ENCODE results near the gene KIF5B. TPM values are rescaled to one million over a fixed set of nuclear protein-coding genes. Genes with fewer than 3 reads are reported as not detected.

The KIF5B gene
- total and polyA plus RNA-seq, 2 of the 8 experiments (the other 6 are each of a cell fraction or from before 2014, with no cell fraction given), result 9.8 to 68.4 TPM

DNA sequence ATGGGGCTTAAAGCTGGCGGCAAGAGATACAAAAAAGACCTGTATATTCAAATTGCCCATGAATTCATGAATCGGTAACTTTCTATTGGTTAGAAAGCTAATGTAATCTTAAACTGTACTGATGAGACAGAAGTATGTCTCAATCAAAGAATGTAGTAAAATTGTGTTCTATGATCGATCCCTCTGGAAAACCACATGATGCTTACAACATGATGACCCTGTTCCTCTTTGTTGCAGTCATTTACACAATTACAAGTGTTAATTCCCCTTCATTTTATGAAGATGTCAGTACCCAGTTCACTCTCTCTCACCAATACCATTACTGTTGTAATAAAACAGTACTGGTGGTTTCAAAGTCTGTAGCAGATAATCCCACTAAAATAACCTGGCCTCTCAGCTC, 10.1 kb downstream of the KIF5B start:
- CTCF ChIA-PET (ENCODE audit: partially characterized antibody), result no interaction called here
- Histone ChIP-seq H3K23me2 (ENCODE audit: low read depth, low read length) (peaks cover 2% of the 10 kb centered on the region; the same call in 1 of the 2 replicates), H2AK5ac (ENCODE audit: low read depth, low read length) (no peak overlapping the region), H3K79me2 (ENCODE audit: control insufficient read depth in 1 of 2, insufficient read depth in 2 of 2, low read length in 2 of 2) (peaks cover 36 to 98% of the 10 kb centered on the region in 2 experiments), H3K4me1 (replicated peaks in 1 of 4; ENCODE audit: control insufficient read depth in 3 of 4, insufficient read depth in 4 of 4, low read length in 3 of 4) (peaks cover 0 to 7% (median 3%) of the 10 kb centered on the region in 4 experiments; a peak in 3 of 7 replicates), H3K27me3 (replicated peaks in 1 of 4; ENCODE audit: control insufficient read depth in 3 of 4, extremely low read depth in 1 of 4, insufficient read depth in 3 of 4, low read length in 3 of 4) (no peaks in the 10 kb centered on the region), H4K5ac (ENCODE audit: insufficient read length, low read depth, low read length) (no peak overlapping the region), H3K18ac (ENCODE audit: extremely low read depth, low read length) (no peak overlapping the region), H2BK120ac (replicated peaks; ENCODE audit: low read depth, low read length) (no peak overlapping the region), H3K9me3 (ENCODE audit: insufficient read depth in 2 of 2, low read depth in 1 of 2, low read length in 1 of 2) (no peaks in the 10 kb centered on the region), H2AFZ (ENCODE audit: low read length) (no peak overlapping the region), H2BK20ac (ENCODE audit: low read length) (no peak overlapping the region), H3K23ac (ENCODE audit: insufficient read length) (no peak overlapping the region), H2BK5ac (ENCODE audit: low read depth, low read length) (no peak overlapping the region), H2BK15ac (ENCODE audit: low read length) (no peak overlapping the region), H3K4me3 (ENCODE audit: extremely low read depth in 1 of 4, insufficient read depth in 2 of 4, low read depth in 3 of 4, low read length in 4 of 4) (no peak overlapping the region), H3K79me1 (ENCODE audit: low read depth, low read length) (no peaks in the 10 kb centered on the region; the same call in 1 of the 2 replicates), H3K4me2 (ENCODE audit: insufficient read depth in 1 of 2, low read depth in 2 of 2, low read length in 2 of 2) (no peak overlapping the region), H4K20me1 (replicated peaks in 1 of 2; ENCODE audit: control insufficient read depth in 1 of 2, insufficient read depth in 2 of 2, low read length in 2 of 2) (peaks cover 26 to 28% of the 10 kb centered on the region in 2 experiments), H3K14ac (ENCODE audit: insufficient read length) (no peak overlapping the region), H4K8ac (ENCODE audit: extremely low read depth, insufficient read depth, low read length) (no peak overlapping the region), H3K27ac (ENCODE audit: low read depth, low read length) (no peak overlapping the region), H4K91ac (replicated peaks; ENCODE audit: insufficient read length, low read length) (no peak overlapping the region), H3K36me3 (ENCODE audit: control insufficient read depth in 2 of 4, insufficient read depth in 4 of 4, low read length in 3 of 4) (peaks cover 4 to 46% (median 27%) of the 10 kb centered on the region in 4 experiments; a peak in 5 of 8 replicates), H2BK12ac (ENCODE audit: low read depth, low read length) (no peak overlapping the region), H3K56ac (replicated peaks; ENCODE audit: insufficient read length, low read depth, low read length) (no peak overlapping the region), H3K4ac (replicated peaks; ENCODE audit: insufficient read length, low read depth, low read length) (no peak overlapping the region), H3K9ac (replicated peaks in 1 of 4; ENCODE audit: extremely low read depth in 1 of 4, low read depth in 3 of 4, low read length in 3 of 4) (no peak overlapping the region)
- POLR2A ChIA-PET (ENCODE audit: partially characterized antibody), result interaction anchor here (1.4 kb wide), 2 partner anchors 9 to 11 kb away, joined by 3 read pairs; no protein-coding TSS in a partner anchor
- 95% methylated on average over 3 of the region's 3 CpGs; no CpG with 5 or more reads in 1 of the 2 experiments for WGBS, 2 experiments (ENCODE audit: extremely low coverage in 1 of 2, insufficient coverage in 1 of 2, insufficient read length in 1 of 2, insufficient replicate concordance in 2 of 2, low coverage in 1 of 2, low lambda C conversion rate in 2 of 2, missing lambda C conversion rate in 1 of 2)
- DNase-seq (ENCODE audit: low read depth in 1 of 2, low spot score in 2 of 2) (no peak), FAIRE-seq (no peak)
- no peak for TF ChIP-seq CTBP2 (IDR thresholded peaks at IDR 0.05; ENCODE audit: borderline replicate concordance, insufficient read depth, insufficient read length, low read length)
